Measurements from ENCODE around the gene PLCXD3.
"Not testable (repeated sequence)": the region's sequence is repeated elsewhere in the genome, so short reads cannot be mapped to it uniquely, and the experiment has no call there.

DNA sequence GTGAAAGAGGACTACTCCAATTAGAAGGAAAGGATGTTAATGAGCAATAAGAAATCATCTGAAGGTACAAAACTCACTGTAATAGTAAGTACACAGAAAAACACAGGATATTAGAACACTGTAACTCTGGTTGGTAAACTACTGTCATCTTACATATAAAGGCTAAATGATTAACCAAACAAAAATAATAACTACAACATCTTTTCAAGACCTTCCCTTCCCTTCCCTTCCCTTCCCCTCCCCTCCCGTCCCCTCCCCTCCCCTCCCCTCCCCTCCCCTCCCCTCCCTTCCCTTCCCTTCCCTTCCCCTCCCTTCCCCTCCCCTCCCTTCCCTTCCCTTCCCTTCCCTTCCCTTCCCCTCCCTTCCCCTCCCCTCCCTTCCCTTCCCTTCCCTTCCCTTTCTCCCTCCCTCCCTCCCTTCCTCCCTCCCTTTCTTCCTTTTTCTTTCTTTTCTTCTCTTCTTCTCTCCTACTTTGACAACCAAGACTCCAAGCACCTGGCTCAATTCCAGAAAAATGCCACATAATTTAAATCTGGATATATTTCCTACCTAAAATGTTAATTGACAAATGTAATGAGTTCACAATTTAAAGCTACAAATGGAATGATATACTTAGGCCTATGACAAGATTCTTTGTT lies 38.7 kb downstream of the PLCXD3 start:
- TF ChIP-seq, protein P1, sequence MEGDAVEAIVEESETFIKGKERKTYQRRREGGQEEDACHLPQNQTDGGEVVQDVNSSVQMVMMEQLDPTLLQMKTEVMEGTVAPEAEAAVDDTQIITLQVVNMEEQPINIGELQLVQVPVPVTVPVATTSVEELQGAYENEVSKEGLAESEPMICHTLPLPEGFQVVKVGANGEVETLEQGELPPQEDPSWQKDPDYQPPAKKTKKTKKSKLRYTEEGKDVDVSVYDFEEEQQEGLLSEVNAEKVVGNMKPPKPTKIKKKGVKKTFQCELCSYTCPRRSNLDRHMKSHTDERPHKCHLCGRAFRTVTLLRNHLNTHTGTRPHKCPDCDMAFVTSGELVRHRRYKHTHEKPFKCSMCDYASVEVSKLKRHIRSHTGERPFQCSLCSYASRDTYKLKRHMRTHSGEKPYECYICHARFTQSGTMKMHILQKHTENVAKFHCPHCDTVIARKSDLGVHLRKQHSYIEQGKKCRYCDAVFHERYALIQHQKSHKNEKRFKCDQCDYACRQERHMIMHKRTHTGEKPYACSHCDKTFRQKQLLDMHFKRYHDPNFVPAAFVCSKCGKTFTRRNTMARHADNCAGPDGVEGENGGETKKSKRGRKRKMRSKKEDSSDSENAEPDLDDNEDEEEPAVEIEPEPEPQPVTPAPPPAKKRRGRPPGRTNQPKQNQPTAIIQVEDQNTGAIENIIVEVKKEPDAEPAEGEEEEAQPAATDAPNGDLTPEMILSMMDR (IDR thresholded peaks at IDR 0.05) = not testable (repeated sequence)
- TF ChIP-seq POLR2AphosphoS5, POLR2A (IDR thresholded peaks at IDR 0.05): not testable (repeated sequence)

All from prostate gland (tissue), 2 donors.